HuH-7.5 (cell line): Measurements from ENCODE around the gene ZNF350.
"Not testable (repeated sequence)": the region's sequence is repeated elsewhere in the genome, so short reads cannot be mapped to it uniquely, and the experiment has no call there.

Source experiments
- DNase-seq: peaks from one replicate; pipeline ENCODE4 v3.0.0; 2011; ENCODE audit warnings: low spot score

Gene ZNF350

GRCh38 chr19:51986309-51987291, at the start of gene ZNF350:
Gene ZNF350, minus strand, starts transcription at chr19:51986840. Its CDS starts 12,480 bp downstream, at chr19:51974360.
- DNase-seq = peak; percentile 38

GRCh38 chr19:52034051-52034728, 47.5 kb upstream of the ZNF350 start:
- DNase-seq = no peak

GRCh38 chr19:52028780-52029123, 42.1 kb upstream of the ZNF350 start:
- no peak for DNase-seq

- peak; percentile 75 for DNase-seq
Observed at GRCh38 chr19:52028027-52028779, 41.6 kb upstream of the ZNF350 start, which contains the start of gene ZNF614. Gene ZNF614, minus strand, starts transcription at chr19:52028379. Its CDS starts 2,634 bp downstream, at chr19:52025745.

GRCh38 chr19:52026255-52026990, 39.8 kb upstream of the ZNF350 start:
- not testable (repeated sequence) for DNase-seq

GRCh38 chr19:52024478-52024877, 37.8 kb upstream of the ZNF350 start:
- DNase-seq = not testable (repeated sequence)

- no peak for DNase-seq
Observed at GRCh38 chr19:52022193-52022592, 35.6 kb upstream of the ZNF350 start.

- no peak for DNase-seq
Observed at GRCh38 chr19:52020506-52020905, 33.9 kb upstream of the ZNF350 start.

GRCh38 chr19:52010674-52011073, 24.0 kb upstream of the ZNF350 start:
- DNase-seq = no peak

GRCh38 chr19:52007806-52008557, 21.3 kb upstream of the ZNF350 start, which contains the start of gene ZNF615:
Gene ZNF615, minus strand, starts transcription at chr19:52008211. Its CDS starts 4,500 bp downstream, at chr19:52003711.
- peak; percentile 52 for DNase-seq

GRCh38 chr19:52007451-52007805, 20.8 kb upstream of the ZNF350 start:
- DNase-seq = no peak

- no peak for DNase-seq
Observed at GRCh38 chr19:51994048-51994644, 7.5 kb upstream of the ZNF350 start.

- no peak for DNase-seq
Observed at GRCh38 chr19:51993422-51993821, 6.8 kb upstream of the ZNF350 start.

GRCh38 chr19:51983361-51983760, 3.3 kb downstream of the ZNF350 start:
- no peak for DNase-seq

GRCh38 chr19:51980926-51981325, 5.7 kb downstream of the ZNF350 start:
- DNase-seq = not testable (repeated sequence)

GRCh38 chr19:51980116-51980736, 6.4 kb downstream of the ZNF350 start:
- DNase-seq = no peak

GRCh38 chr19:51978882-51979281, 7.8 kb downstream of the ZNF350 start:
- DNase-seq = no peak

- DNase-seq = no peak
Observed at GRCh38 chr19:51977346-51977745, 9.3 kb downstream of the ZNF350 start.

- no peak for DNase-seq
Observed at GRCh38 chr19:51976852-51977251, 9.8 kb downstream of the ZNF350 start.

GRCh38 chr19:51975787-51976186, 10.9 kb downstream of the ZNF350 start:
- not testable (repeated sequence) for DNase-seq
